PC-9 (cell line): Measurements from ENCODE around the gene ATP11C.

ENCODE experiments used
- EZH2 ChIP-seq: fragments of 200-600 bp; sonication (generic); IDR thresholded peaks from 2 replicates; pipeline ENCODE4 v1.8.0; 2017; ENCODE audit warnings: antibody characterized with exemption, low read depth
- TF ChIP-seq, protein P1 (sequence below): fragments of 200-600 bp; sonication (generic); conservative IDR thresholded peaks from 2 replicates; pipeline ENCODE4 v1.6.1; 2017; ENCODE audit warnings: mixed run types, antibody characterized with exemption, mild to moderate bottlenecking, moderate library complexity

- TF ChIP-seq EZH2 = no peak
- TF ChIP-seq, protein P1, sequence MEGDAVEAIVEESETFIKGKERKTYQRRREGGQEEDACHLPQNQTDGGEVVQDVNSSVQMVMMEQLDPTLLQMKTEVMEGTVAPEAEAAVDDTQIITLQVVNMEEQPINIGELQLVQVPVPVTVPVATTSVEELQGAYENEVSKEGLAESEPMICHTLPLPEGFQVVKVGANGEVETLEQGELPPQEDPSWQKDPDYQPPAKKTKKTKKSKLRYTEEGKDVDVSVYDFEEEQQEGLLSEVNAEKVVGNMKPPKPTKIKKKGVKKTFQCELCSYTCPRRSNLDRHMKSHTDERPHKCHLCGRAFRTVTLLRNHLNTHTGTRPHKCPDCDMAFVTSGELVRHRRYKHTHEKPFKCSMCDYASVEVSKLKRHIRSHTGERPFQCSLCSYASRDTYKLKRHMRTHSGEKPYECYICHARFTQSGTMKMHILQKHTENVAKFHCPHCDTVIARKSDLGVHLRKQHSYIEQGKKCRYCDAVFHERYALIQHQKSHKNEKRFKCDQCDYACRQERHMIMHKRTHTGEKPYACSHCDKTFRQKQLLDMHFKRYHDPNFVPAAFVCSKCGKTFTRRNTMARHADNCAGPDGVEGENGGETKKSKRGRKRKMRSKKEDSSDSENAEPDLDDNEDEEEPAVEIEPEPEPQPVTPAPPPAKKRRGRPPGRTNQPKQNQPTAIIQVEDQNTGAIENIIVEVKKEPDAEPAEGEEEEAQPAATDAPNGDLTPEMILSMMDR = no peak
Measured at GRCh38 chrX:139750390-139750789, 182.5 kb downstream of the ATP11C start.
